ENCODE measurements around the gene FAM3B.
"Not testable (repeated sequence)": the region's sequence is repeated elsewhere in the genome, so short reads cannot be mapped to it uniquely, and the experiment has no call there.

Gene FAM3B

GRCh38 chr21:41307219-41307618, 9.4 kb upstream of the FAM3B start:
- H3K9me3 ChIP-seq (ENCODE audit: control insufficient read depth, insufficient read depth, low read depth, low read length): no peaks in the 10 kb centered on the region
- no peak overlapping the region for H3K27ac ChIP-seq (ENCODE audit: extremely low read depth, low read depth, low read length)
- H3K36me3 ChIP-seq (ENCODE audit: control insufficient read depth in 2 of 2, insufficient read depth in 1 of 2, low read length in 2 of 2): no peaks in the 10 kb centered on the region
- H3K4me1 ChIP-seq (ENCODE audit: control insufficient read depth, insufficient read depth, low read length): no peaks in the 10 kb centered on the region
- TF ChIP-seq PRDM1 (tag by site-specific recombination; IDR thresholded peaks at IDR 0.05) (peak; percentile 55; the same call in 1 of the 2 replicates), ZNF23 (tag by site-specific recombination; IDR thresholded peaks at IDR 0.05; ENCODE audit: borderline replicate concordance) (no peak)
- H3K4me3 ChIP-seq (ENCODE audit: low read depth, low read length): no peak overlapping the region
- ChIA-PET CTCF (interaction anchor here (0.5 to 1.2 kb wide), 2 partner anchors 23 to 84 kb away, joined by 3 to 4 read pairs; no protein-coding TSS in a partner anchor), POLR2A (no interaction called here)

DNA sequence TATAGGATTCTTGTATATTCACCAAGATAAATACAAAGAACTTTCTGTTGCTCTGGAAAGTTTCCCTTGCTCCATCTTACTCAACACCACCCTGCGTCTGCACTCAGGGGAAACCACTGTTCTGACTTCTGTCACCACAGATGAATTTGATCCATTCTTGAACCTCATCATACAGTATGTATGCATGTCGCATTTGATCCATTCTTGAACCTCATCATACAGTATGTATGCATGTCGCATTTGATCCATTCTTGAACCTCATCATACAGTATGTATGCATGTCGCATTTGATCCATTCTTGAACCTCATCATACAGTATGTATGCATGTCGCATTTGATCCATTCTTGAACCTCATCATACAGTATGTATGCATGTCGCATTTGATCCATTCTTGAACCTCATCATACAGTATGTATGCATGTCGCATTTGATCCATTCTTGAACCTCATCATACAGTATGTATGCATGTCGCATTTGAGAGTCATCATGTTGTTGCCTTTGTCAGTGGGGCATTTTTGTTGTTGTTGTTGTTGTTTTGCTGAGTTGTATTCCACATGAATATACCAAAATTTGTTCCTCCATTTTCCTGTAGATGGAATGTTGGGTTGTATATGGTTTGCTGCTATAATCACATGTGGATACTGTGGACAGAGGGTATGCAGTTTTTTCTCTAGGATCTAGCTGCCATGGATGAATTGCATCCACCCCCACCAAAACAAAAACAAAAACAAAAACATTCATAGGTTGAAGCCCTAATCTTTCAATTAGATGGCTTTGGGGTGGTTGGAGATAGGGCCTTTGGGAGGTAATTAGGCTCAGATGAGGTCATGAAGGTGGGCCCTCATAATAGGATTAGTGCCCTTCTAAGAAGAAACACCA, 3.1 kb upstream of the FAM3B start:
- CTCF ChIA-PET; H3K9me3 ChIP-seq (ENCODE audit: control insufficient read depth, insufficient read depth, low read depth, low read length); POLR2A ChIA-PET; H3K4me1 ChIP-seq (ENCODE audit: control insufficient read depth, insufficient read depth, low read length); H3K4me3 ChIP-seq (ENCODE audit: low read depth, low read length); H3K27ac ChIP-seq (ENCODE audit: extremely low read depth, low read depth, low read length); H3K36me3 ChIP-seq (ENCODE audit: control insufficient read depth in 2 of 2, insufficient read depth in 1 of 2, low read length in 2 of 2): not testable (repeated sequence)

GRCh38 chr21:41315726-41316125, 875 bp upstream of the FAM3B start:
- ChIA-PET POLR2A (no interaction called here), CTCF (no interaction called here)
- no peak for TF ChIP-seq ZNF629 (tag by site-specific recombination; IDR thresholded peaks at IDR 0.05)
- TF ChIP-seq YY1 (tag by site-specific recombination; IDR thresholded peaks at IDR 0.05): no peak
- TF ChIP-seq, protein P1, sequence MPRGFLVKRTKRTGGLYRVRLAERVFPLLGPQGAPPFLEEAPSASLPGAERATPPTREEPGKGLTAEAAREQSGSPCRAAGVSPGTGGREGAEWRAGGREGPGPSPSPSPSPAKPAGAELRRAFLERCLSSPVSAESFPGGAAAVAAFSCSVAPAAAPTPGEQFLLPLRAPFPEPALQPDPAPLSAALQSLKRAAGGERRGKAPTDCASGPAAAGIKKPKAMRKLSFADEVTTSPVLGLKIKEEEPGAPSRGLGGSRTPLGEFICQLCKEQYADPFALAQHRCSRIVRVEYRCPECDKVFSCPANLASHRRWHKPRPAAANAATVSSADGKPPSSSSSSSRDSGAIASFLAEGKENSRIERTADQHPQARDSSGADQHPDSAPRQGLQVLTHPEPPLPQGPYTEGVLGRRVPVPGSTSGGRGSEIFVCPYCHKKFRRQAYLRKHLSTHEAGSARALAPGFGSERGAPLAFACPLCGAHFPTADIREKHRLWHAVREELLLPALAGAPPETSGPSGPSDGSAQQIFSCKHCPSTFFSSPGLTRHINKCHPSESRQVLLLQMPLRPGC (tag by site-specific recombination; IDR thresholded peaks at IDR 0.05): no peak
- TF ChIP-seq TRIM28 (IDR thresholded peaks at IDR 0.05; ENCODE audit: borderline replicate concordance, low read length): no peak
- no peak for TF ChIP-seq ZNF658 (tag by site-specific recombination; IDR thresholded peaks at IDR 0.05)
- TF ChIP-seq ZNF830 (tag by site-specific recombination; IDR thresholded peaks at IDR 0.05; ENCODE audit: low read depth): no peak
- Histone ChIP-seq H3K4me3 (ENCODE audit: low read depth, low read length) (no peak overlapping the region), H3K9me3 (ENCODE audit: control insufficient read depth, insufficient read depth, low read depth, low read length) (no peaks in the 10 kb centered on the region), H3K36me3 (ENCODE audit: control insufficient read depth in 2 of 2, insufficient read depth in 1 of 2, low read length in 2 of 2) (no peaks in the 10 kb centered on the region), H3K27ac (ENCODE audit: extremely low read depth, low read depth, low read length) (no peak overlapping the region), H3K4me1 (ENCODE audit: control insufficient read depth, insufficient read depth, low read length) (no peaks in the 10 kb centered on the region)

DNA sequence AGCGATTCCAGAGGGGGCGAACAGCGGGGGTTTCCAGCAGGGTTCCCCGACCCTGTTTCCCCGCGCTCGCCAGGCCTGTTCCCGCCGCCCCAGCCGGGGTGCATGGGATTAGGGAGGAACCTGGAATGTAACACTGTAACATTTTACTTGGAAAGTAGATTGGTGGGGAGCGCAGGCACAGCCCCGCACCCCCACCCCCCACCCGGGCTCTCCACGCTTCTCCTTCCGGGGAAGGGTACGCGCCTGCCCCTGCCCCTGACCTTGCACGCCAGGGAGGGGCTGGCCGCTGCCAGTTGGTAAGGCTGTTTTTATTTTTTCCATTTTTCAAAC, 427 bp downstream of the FAM3B start:
- Histone ChIP-seq H3K9me3 (ENCODE audit: control insufficient read depth, insufficient read depth, low read depth, low read length) (no peaks in the 10 kb centered on the region), H3K27ac (ENCODE audit: extremely low read depth, low read depth, low read length) (no peak overlapping the region), H3K4me1 (ENCODE audit: control insufficient read depth, insufficient read depth, low read length) (no peaks in the 10 kb centered on the region), H3K36me3 (ENCODE audit: control insufficient read depth in 2 of 2, insufficient read depth in 1 of 2, low read length in 2 of 2) (no peaks in the 10 kb centered on the region), H3K4me3 (ENCODE audit: low read depth, low read length) (no peak overlapping the region)
- ChIA-PET POLR2A (no interaction called here), CTCF (no interaction called here)
- TF ChIP-seq ZNF112 (tag by site-specific recombination; IDR thresholded peaks at IDR 0.05): no peak
- no peak for TF ChIP-seq ZNF202 (tag by site-specific recombination; IDR thresholded peaks at IDR 0.05; ENCODE audit: borderline replicate concordance)
- no peak for TF ChIP-seq ZNF596 (tag by site-specific recombination; IDR thresholded peaks at IDR 0.05)
- TF ChIP-seq KLF17 (tag by site-specific recombination; IDR thresholded peaks at IDR 0.05): no peak
- TF ChIP-seq ZNF670 (tag by site-specific recombination; IDR thresholded peaks at IDR 0.05; ENCODE audit: low read depth): no peak
- no peak for TF ChIP-seq ZNF138 (tag by site-specific recombination; IDR thresholded peaks at IDR 0.05; ENCODE audit: borderline replicate concordance)
- no peak for TF ChIP-seq ZNF776 (tag by site-specific recombination; IDR thresholded peaks at IDR 0.05; ENCODE audit: borderline replicate concordance)
- no peak for TF ChIP-seq GLIS1 (tag by site-specific recombination; IDR thresholded peaks at IDR 0.05)
- no peak for TF ChIP-seq ZNF473 (tag by site-specific recombination; IDR thresholded peaks at IDR 0.05)
- no peak for TF ChIP-seq ZNF777 (tag by site-specific recombination; IDR thresholded peaks at IDR 0.05; ENCODE audit: borderline replicate concordance)
- no peak for TF ChIP-seq ZNF26 (tag by site-specific recombination; IDR thresholded peaks at IDR 0.05)
- TF ChIP-seq ZNF366 (tag by site-specific recombination; conservative IDR thresholded peaks at IDR 0.05): no peak
- TF ChIP-seq ZNF658 (tag by site-specific recombination; IDR thresholded peaks at IDR 0.05): no peak

All from HEK293 (cell line).